ENCODE measurements around the gene DUSP1.

DUSP1 gene

DNA sequence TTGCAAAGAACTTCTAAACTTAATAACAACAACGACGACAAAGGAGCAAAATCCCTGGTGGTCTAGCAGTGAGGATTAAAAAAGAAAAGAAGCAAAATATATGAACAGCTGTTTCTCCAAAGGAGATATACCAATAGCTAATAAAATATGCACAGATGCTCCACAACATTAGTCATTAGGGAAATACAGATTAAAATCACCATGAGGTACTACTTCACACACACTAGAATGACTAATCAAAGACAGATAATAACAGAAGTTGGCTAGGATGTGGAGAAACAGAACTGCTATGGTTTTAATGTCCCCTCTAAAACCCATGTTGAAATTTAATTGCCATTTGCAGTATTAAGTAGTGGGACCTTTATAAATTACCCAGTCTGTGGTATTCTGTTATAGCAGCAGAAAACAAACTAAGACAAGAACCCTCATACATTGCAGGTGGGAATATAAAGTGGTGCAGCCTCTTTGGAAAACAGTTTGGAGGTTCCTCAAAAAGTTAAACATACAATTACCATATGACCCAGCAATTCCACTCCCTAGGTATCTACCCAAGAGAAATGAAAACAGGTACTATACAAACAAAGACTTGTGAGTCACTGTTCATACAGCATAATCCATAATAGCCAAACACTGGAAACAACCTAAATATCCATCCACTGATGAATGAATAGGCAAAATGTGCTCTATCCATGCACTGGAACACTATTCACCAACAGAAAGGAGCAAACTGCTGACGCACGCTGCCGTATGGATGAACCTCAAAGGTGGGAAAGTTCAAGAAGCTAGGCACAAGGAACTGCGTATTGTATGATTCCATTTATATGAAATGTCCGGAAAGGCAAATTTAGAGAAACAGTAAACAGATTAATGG is 11.4 kb upstream of the DUSP1 start:
- TF ChIP-seq TAF1 (IDR thresholded peaks at IDR 0.05; ENCODE audit: borderline replicate concordance, insufficient read depth, low read length) (no peak), POLR2AphosphoS5 (IDR thresholded peaks at IDR 0.05; ENCODE audit: low read depth, low read length) (no peak), FOXP2 (optimal IDR thresholded peaks at IDR 0.05; ENCODE audit: borderline replicate concordance, extremely low read depth, extremely low read length, insufficient read depth) (no peak)

GRCh38 chr5:172779691-172780341 is 8.8 kb upstream of the DUSP1 start:
- TF ChIP-seq SIN3A (IDR thresholded peaks at IDR 0.05; ENCODE audit: borderline replicate concordance, insufficient read depth, low read length) (no peak), POLR2AphosphoS5 (IDR thresholded peaks at IDR 0.05; ENCODE audit: low read depth, low read length) (no peak), FOXP2 (optimal IDR thresholded peaks at IDR 0.05; ENCODE audit: borderline replicate concordance, extremely low read depth, extremely low read length, insufficient read depth) (no peak), TAF1 (IDR thresholded peaks at IDR 0.05; ENCODE audit: borderline replicate concordance, insufficient read depth, low read length) (no peak), REST (IDR thresholded peaks at IDR 0.05; ENCODE audit: insufficient read depth in 1 of 2, low read depth in 2 of 2, low read length in 2 of 2) (no peak)

- TF ChIP-seq TAF1 (IDR thresholded peaks at IDR 0.05; ENCODE audit: borderline replicate concordance, insufficient read depth, low read length) (no peak; the same call in 1 of the 2 replicates), FOXP2 (optimal IDR thresholded peaks at IDR 0.05; ENCODE audit: borderline replicate concordance, extremely low read depth, extremely low read length, insufficient read depth) (no peak)
Observed at GRCh38 chr5:172777881-172778814, 7.2 kb upstream of the DUSP1 start.

DNA sequence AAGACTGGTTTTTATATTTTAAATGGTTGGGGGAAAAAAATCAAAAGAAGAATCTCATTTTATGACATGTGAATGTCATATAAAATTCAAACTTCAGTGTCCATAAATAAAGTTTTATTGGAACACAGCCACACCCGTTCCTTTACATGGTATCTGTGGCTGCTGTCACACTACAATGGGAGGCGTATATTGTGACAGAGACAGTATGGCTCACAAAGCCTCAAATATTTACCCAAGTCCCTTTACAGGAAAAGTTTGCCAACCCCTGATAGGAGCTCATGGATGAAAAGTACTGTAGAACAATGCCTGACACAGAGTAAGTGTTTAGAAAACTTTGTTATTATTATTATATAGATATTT is 5.2 kb upstream of the DUSP1 start:
- no peak for TF ChIP-seq POLR2AphosphoS5 (IDR thresholded peaks at IDR 0.05; ENCODE audit: low read depth, low read length)
- no peak for TF ChIP-seq SIN3A (IDR thresholded peaks at IDR 0.05; ENCODE audit: borderline replicate concordance, insufficient read depth, low read length)
- no peak for TF ChIP-seq TAF1 (IDR thresholded peaks at IDR 0.05; ENCODE audit: borderline replicate concordance, insufficient read depth, low read length)
- no peak for TF ChIP-seq FOXP2 (optimal IDR thresholded peaks at IDR 0.05; ENCODE audit: borderline replicate concordance, extremely low read depth, extremely low read length, insufficient read depth)
- TF ChIP-seq REST (IDR thresholded peaks at IDR 0.05; ENCODE audit: insufficient read depth in 1 of 2, low read depth in 2 of 2, low read length in 2 of 2), result no peak

DNA sequence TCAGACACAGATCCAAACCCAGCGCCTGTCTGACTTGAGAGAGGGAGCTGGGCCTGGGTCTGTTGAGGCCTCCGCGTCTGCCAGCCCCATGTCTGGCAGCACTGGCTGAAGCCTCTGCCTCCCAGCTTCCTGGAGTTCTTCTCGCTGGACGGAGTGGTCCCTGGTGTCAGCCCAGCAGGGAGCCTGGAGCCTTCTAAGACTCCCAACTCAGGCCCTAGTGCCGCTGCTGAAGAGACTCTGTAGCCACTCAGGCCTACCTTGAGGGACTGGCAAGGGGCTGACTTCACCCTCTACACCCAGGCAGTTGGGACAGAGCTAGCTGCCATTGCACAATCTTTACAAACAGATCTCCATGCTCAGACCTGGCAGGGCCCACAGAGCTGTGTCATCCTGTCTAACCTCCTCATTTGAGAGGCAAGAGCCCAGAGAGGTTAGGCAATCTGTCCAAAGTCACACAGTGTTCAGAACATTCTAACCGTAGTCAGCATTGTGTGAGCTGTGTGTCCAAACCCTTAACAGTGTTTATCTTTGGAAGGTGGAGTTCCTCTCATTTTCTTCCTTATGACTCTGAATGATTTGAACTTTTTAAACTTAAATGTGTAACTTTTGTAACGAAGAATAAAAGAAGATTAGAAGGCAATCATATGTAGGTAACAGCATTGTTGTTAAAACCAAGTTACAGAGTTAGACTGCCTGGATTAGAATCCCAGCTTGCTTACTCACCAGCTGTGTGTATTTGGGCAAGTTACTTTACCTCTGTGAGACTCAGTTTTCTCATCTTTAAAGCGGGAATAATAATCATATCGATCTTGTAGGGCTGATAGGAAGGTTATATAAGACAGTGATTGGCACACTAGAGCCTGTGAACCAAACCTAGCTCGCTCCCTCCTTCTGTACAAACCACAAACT is 4.6 kb upstream of the DUSP1 start:
- TF ChIP-seq POLR2AphosphoS5 (IDR thresholded peaks at IDR 0.05; ENCODE audit: low read depth, low read length), result no peak
- TF ChIP-seq REST (IDR thresholded peaks at IDR 0.05; ENCODE audit: insufficient read depth in 1 of 2, low read depth in 2 of 2, low read length in 2 of 2), result no peak
- TF ChIP-seq SIN3A (IDR thresholded peaks at IDR 0.05; ENCODE audit: borderline replicate concordance, insufficient read depth, low read length), result no peak
- TF ChIP-seq TAF1 (IDR thresholded peaks at IDR 0.05; ENCODE audit: borderline replicate concordance, insufficient read depth, low read length), result no peak
- TF ChIP-seq FOXP2 (optimal IDR thresholded peaks at IDR 0.05; ENCODE audit: borderline replicate concordance, extremely low read depth, extremely low read length, insufficient read depth), result no peak

Measured in PFSK-1 (cell line).